ENCODE measurements around the gene CWF19L2.

DNA sequence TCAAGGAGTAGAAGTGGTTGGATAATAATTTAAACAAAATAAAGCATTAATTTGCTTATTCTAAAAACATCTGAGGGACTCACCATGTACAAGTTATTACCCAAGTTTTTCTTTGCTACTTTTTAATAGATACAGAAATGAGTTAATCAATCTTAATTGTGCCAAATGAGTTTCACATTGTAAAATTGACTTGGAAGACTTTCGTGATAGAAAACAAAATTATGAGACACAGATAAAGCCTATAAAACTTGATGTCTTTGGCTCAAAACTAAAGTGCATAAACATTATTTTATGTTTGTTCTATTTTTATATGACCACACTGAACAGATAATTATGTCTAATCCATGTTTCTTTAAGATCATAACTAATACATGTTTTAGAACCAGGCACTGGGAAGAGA, 10.1 kb upstream of the CWF19L2 start:
- TF ChIP-seq POLR2A (IDR thresholded peaks at IDR 0.05) = no peak
- TF ChIP-seq, protein P1, sequence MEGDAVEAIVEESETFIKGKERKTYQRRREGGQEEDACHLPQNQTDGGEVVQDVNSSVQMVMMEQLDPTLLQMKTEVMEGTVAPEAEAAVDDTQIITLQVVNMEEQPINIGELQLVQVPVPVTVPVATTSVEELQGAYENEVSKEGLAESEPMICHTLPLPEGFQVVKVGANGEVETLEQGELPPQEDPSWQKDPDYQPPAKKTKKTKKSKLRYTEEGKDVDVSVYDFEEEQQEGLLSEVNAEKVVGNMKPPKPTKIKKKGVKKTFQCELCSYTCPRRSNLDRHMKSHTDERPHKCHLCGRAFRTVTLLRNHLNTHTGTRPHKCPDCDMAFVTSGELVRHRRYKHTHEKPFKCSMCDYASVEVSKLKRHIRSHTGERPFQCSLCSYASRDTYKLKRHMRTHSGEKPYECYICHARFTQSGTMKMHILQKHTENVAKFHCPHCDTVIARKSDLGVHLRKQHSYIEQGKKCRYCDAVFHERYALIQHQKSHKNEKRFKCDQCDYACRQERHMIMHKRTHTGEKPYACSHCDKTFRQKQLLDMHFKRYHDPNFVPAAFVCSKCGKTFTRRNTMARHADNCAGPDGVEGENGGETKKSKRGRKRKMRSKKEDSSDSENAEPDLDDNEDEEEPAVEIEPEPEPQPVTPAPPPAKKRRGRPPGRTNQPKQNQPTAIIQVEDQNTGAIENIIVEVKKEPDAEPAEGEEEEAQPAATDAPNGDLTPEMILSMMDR (IDR thresholded peaks at IDR 0.05) = no peak
